NCI-H1436 (cell line): ENCODE results near the gene WDR31.
"Not testable (repeated sequence)": the region's sequence is repeated elsewhere in the genome, so short reads cannot be mapped to it uniquely, and the experiment has no call there.

ENCODE experiments used
- DNase-seq: peaks from one replicate; lab custom pipeline; 2025; lab: John Stamatoyannopoulos, UW

Gene WDR31

GRCh38 chr9:113368982-113369854 lies 29.1 kb upstream of the WDR31 start:
- no peak for DNase-seq

GRCh38 chr9:113368348-113368981 lies 28.4 kb upstream of the WDR31 start:
- no peak for DNase-seq

- DNase-seq = not testable (repeated sequence)
Observed at GRCh38 chr9:113365652-113366051, 25.6 kb upstream of the WDR31 start.

- DNase-seq = no peak
Observed at GRCh38 chr9:113364951-113365350, 24.9 kb upstream of the WDR31 start.

GRCh38 chr9:113363336-113363735 lies 23.3 kb upstream of the WDR31 start:
- DNase-seq = no peak

GRCh38 chr9:113361304-113362018 lies 21.4 kb upstream of the WDR31 start:
- no peak for DNase-seq

- DNase-seq = no peak
Observed at GRCh38 chr9:113360242-113360842, 20.3 kb upstream of the WDR31 start.

GRCh38 chr9:113359385-113359784 lies 19.3 kb upstream of the WDR31 start:
- DNase-seq = no peak

- no peak for DNase-seq
Observed at GRCh38 chr9:113356686-113357292, 16.7 kb upstream of the WDR31 start.

- no peak for DNase-seq
Observed at GRCh38 chr9:113355040-113355596, 15.0 kb upstream of the WDR31 start.

GRCh38 chr9:113352411-113352810 lies 12.3 kb upstream of the WDR31 start:
- DNase-seq = no peak

- no peak for DNase-seq
Observed at GRCh38 chr9:113352006-113352405, 11.9 kb upstream of the WDR31 start.

GRCh38 chr9:113350937-113351336 lies 10.9 kb upstream of the WDR31 start:
- no peak for DNase-seq

- no peak for DNase-seq
Observed at GRCh38 chr9:113350107-113350661, 10.1 kb upstream of the WDR31 start.

GRCh38 chr9:113349445-113350094 lies 9.5 kb upstream of the WDR31 start, which contains the start of gene BSPRY:
TSS of gene BSPRY (plus strand) at chr9:113349541. CDS start at chr9:113349580, 39 bp downstream.
- peak; percentile 32 for DNase-seq

- no peak for DNase-seq
Observed at GRCh38 chr9:113349066-113349444, 9.0 kb upstream of the WDR31 start.

GRCh38 chr9:113348437-113348836 lies 8.4 kb upstream of the WDR31 start:
- no peak for DNase-seq

GRCh38 chr9:113345671-113346070 lies 5.6 kb upstream of the WDR31 start:
- no peak for DNase-seq

GRCh38 chr9:113345190-113345589 lies 5.1 kb upstream of the WDR31 start:
- no peak for DNase-seq

GRCh38 chr9:113343732-113344231 lies 3.7 kb upstream of the WDR31 start:
- DNase-seq = peak; percentile 71
